Right lobe of liver (tissue), 4 donors: ENCODE data around the gene POMT1.

Source experiments
- CTCF ChIP-seq, 4 donors: fragments of 200-600 bp in 3 of 4; fragments of 450-650 bp in 1 of 4; IDR thresholded peaks; one replicate each; pipeline versions ENCODE4 v1.5.1 to v1.8.0; 2016 to 2022; ENCODE audit warnings: antibody characterized with exemption in 4 of 4, mild to moderate bottlenecking in 2 of 4
- POLR2A ChIP-seq: fragments of 450-650 bp; IDR thresholded peaks from one replicate; pipeline ENCODE4 v1.6.1; 2017; ENCODE audit warnings: antibody characterized with exemption, mild to moderate bottlenecking
- donor health status: DM: no; HTN: no; CAD: no.
- donor health status: DM: no; HTN: no; CAD: no.
- donor health status: DM: no; HTN: yes; CAD: no.

GRCh38 chr9:131500377-131500776, 2.3 kb upstream of the POMT1 start:
- TF ChIP-seq CTCF (IDR thresholded peaks at IDR 0.05) (no peak), POLR2A (no peak)
